GM18511 (cell line): ENCODE measurements around the gene PRKAG3.

ENCODE experiments used
- ATAC-seq: cut with Tn5 transposase; IDR thresholded peaks from one replicate; pipeline ENCODE4 v1.9.1; 2021; ENCODE audit warnings: mild to moderate bottlenecking, moderate library complexity; ENCODE audit not compliant: unreplicated experiment

Gene PRKAG3

DNA sequence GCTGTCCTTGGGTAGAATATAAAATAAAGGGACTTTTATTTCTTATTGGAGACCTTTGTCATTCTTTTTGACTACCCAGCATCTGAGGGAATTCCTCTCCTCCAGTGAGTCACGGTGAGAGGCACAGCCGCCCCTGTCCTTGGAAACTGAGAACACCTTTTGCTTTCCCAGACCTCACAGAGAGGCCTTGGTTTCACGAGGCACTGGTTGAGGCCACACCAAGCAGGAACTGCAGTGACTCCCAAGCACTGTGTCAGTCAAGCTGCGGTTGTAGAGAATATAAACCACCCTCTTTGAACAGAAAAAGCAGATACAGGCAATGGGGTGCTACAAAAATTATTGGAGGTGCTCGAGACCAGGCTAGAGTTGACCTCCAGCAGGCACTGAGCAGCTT lies 16.4 kb downstream of the PRKAG3 start:
- ATAC-seq = no peak

DNA sequence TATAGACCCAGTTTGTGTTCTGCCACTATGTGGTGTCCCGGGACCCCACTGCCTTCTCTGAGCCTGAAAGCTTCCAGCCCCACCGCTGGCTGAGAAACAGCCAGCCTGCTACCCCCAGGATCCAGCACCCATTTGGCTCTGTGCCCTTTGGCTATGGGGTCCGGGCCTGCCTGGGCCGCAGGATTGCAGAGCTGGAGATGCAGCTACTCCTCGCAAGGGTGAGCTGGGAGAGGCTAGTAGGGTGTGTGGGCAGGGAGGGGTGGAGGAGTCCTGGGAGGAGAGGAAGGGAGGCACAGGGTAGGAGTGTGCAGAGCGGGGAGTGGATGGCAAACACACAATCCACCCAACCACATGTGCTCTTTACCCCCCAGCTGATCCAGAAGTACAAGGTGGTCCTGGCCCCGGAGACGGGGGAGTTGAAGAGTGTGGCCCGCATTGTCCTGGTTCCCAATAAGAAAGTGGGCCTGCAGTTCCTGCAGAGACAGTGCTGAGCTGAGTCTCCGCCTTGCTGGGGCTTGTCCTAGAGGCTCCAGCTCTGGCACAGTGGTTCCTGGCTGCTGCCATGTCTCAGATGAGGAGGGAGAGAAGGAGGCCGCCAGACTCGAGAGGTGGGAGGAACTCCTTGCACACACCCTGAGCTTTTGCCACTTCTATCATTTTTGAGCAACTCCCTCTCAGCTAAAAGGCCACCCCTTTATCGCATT lies 16.9 kb downstream of the PRKAG3 start:
- no peak for ATAC-seq

DNA sequence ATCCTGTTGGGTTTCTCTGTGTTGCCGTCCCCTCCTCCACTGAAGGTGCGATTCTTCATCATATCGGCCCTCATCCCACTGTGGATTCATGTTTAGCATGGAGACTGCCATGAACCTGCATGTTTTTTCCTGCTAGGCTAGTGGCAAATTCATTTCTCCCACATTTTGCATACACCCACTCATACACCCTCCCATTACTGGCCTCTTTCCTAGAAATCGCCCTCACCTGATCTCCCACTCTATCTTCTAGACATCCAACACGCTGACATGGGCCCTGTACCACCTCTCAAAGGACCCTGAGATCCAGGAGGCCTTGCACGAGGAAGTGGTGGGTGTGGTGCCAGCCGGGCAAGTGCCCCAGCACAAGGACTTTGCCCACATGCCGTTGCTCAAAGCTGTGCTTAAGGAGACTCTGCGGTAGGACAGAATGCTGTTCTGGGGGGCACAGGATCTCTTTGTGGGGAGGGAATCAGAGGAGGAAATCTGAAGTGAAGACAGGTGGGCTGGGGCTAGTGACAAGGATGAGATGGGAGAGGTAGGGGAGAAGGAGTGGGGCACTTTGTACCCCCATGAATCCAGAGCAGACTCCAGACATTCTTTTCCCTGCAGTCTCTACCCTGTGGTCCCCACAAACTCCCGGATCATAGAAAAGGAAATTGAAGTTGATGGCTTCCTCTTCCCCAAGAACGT lies 17.7 kb downstream of the PRKAG3 start:
- ATAC-seq = no peak

DNA sequence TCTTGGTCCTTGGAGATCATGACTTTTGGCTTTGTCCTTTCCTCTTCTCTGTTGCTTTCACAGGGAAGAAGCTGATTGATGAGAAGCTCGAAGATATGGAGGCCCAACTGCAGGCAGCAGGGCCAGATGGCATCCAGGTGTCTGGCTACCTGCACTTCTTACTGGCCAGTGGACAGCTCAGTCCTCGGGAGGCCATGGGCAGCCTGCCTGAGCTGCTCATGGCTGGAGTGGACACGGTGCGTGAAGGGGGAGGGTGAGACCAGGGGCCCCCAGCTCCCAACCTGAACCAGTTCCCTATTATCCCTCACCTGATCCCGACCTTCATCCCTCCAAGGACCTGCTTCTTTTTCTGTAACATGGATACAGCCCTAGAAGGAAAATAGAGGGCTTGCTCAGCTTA lies 18.7 kb downstream of the PRKAG3 start:
- no peak for ATAC-seq

DNA sequence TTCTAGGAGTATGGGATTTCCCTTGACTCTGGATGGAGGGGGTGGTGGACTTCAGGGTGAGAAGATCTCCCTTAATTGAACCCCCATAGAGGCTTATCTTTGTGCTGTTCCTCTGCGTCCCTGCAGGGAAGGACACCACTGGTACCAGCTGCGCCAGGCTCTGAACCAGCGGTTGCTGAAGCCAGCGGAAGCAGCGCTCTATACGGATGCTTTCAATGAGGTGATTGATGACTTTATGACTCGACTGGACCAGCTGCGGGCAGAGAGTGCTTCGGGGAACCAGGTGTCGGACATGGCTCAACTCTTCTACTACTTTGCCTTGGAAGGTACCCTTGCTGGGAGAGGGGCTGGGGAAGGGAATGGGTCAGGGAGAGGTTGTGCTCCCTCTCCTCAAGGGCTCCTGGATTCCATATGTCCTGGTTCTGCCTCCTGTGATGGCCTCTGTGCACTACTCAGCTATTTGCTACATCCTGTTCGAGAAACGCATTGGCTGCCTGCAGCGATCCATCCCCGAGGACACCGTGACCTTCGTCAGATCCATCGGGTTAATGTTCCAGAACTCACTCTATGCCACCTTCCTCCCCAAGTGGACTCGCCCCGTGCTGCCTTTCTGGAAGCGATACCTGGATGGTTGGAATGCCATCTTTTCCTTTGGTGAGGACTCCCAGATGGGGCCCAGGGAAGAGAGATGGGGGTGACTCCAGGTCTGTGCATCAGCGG lies 19.3 kb downstream of the PRKAG3 start:
- ATAC-seq = no peak

DNA sequence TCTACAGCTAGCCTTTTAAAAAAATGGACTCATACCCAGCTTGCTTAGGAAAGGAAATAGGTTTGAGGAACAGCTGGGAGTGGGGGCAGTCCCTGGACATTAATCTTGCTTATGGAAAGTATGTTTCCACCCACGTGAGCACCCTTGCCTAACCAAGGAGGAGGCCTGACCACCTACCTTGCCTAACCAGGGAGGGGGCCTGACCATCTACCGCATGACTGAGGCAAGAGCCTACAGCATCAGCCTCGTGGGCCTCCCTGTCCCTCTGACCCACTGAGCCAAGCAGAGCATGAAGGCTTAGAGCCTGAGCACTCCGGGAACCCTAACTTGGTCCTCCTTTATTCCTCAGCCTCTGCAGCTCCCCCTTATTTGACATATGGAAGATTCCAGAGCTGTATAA lies 20.2 kb downstream of the PRKAG3 start:
- ATAC-seq = no peak

DNA sequence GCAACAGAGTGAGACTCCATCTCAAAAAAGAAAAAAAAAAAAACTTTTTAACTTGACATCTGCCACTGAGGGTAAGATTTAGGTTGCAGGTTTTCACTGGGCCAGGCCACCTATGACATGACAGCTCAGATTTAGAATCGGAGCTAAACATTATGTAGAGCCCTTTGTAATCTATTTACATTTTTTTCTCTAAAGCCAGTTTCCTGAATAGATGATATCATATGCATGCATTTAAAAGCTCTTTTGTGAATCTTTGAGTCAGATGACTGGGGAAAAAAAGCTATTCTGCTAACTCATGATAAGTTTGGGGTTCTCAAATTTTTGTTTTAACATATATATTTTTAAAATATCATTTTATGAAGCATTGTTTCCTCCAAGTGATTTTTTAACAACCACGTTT lies 21.3 kb downstream of the PRKAG3 start:
- ATAC-seq = no peak

DNA sequence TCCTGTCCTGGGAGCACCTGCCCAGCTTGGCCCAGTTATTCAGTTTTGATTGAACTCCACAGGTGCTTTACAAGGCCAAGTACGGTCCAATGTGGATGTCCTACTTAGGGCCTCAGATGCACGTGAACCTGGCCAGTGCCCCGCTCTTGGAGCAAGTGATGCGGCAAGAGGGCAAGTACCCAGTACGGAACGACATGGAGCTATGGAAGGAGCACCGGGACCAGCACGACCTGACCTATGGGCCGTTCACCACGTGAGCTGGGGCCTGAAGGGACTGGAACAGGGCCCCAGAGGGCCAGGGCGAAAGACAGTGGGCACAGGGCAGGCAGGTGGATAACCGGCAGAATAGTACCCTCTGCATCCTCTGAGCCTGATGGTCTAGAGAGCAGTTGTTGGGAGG lies 22.1 kb downstream of the PRKAG3 start:
- ATAC-seq = no peak

DNA sequence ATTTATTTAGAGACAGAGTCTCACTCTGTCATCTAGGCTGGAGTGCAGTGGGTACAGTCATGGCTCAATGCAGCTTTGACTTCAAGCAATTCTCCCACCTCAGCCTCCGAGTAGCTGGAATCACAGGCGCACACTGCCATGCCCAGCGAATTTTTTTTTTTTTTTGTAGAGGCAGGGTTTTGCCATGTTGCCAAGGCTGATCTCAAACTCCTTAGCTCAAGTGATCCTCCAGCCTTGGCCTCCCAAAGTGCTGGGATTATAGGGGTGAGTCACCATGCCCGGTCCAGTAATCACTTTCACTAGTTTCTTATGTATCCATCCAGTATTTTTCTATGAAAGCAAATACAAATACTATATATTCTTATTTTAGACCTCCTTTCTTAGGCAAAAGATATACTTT lies 24.0 kb downstream of the PRKAG3 start:
- ATAC-seq = no peak

DNA sequence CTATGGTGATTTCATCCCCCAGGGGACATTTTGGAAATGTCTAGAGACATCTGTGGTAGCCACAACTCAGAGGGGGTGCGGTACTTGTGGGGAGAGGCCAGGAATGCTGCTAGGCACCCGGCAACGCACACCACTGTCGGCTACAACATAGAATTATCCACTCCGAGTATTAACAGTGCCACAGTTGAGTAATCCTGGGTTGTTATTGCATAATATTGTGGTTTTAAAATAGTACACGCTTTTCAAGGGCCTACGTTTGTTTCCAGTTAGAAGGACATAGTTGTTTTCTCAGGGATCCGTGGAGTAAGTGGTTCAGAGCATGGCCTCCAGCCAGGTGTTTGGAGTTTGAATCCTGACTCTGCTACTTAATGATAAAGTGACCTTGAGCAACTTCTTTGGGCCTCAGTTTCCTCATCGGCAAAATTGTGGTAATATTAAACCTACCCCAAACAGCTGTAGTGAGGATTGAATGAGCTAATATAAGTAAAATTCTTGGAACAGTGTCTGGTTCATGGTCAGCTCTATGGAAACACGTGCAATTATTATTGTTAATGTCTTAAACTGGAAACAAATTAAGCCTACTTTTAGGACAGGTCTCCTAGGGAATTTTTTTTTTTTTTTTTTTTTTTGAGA lies 25.1 kb downstream of the PRKAG3 start:
- peak; percentile 60 for ATAC-seq

DNA sequence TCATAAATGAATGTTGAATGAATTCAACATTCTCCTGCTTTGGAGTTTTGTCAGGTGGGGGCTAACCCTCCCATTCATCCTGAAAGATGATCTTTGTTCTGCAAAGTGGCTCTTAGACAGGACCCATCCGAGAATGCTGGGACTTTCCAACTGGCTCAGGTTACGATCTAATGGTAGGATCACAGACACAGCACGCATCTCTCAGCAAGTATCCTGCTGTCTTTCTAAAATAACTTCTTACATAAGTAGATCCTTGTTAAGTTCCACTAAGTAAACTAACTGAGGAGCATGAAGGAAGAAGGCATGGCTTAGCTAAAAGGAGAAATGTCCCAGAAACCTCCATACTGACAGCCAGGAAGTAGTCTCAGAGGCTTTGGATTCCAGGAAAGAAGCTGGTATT lies 26.0 kb downstream of the PRKAG3 start:
- no peak for ATAC-seq

DNA sequence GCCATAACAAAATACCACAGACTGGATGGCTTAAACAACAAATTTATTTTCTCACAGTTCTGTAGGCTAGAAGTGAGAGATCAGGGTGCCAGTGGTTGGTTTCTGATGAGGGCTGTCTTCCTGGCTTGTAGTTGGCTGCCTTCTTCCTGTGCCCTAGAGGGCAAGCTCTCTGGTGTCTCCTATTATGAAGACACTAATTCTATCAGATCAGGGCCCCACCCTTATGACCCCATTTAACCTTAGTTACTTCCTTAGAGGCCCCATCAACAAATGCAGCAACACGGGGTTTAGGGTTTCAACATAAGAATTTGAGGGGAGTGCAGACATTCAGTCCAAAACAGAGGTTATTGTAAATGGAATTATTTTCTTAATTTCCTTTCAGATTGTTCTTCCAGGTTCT lies 26.8 kb downstream of the PRKAG3 start:
- ATAC-seq = no peak

DNA sequence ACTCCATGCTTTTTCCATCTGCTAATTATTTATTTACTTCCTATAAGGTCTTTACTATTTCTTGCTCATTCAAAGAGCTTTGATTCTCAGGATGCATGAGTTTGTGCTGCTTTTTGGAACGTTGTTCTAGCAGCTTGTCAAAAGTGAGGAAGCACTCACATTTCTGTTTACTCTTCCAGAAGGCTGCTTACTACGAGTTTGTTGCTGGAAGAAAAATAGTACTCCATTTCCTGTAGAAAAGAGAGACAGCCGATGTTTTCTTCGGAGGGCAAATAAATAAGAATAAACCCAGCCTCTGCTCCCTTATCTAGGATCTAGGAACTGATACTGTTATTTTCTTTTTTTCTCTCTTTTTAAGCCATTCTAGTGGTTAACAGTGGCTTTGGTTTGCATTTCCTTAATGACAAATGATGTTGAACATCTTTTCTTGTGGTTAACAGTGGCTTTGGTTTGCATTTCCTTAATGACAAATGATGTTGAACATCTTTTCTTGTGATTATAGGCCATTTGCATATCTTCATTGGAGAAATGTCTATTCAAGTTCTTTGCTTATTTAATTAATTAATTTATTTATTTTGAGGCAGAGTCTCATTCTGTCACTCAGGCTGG lies 29.1 kb downstream of the PRKAG3 start:
- no peak for ATAC-seq

DNA sequence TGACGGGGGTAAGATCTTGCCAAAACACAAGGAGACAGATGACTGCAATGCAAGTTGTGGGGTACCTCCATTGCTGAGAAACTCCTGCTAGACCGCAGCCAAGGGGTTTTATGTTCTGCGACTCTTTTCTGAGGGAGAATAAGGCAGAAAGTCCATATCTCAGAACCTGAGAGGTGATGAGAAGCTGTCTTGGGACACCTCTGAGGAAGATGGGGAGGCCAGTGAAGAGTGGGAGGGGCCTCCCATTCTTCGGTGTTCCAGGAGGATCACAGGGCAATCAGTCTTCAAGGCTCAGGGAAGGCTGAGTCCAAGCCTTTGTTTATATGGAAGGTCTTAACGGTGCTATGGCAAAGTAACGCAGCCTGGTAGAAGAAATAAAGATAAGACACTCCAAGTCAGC lies 31.6 kb downstream of the PRKAG3 start:
- ATAC-seq = no peak

DNA sequence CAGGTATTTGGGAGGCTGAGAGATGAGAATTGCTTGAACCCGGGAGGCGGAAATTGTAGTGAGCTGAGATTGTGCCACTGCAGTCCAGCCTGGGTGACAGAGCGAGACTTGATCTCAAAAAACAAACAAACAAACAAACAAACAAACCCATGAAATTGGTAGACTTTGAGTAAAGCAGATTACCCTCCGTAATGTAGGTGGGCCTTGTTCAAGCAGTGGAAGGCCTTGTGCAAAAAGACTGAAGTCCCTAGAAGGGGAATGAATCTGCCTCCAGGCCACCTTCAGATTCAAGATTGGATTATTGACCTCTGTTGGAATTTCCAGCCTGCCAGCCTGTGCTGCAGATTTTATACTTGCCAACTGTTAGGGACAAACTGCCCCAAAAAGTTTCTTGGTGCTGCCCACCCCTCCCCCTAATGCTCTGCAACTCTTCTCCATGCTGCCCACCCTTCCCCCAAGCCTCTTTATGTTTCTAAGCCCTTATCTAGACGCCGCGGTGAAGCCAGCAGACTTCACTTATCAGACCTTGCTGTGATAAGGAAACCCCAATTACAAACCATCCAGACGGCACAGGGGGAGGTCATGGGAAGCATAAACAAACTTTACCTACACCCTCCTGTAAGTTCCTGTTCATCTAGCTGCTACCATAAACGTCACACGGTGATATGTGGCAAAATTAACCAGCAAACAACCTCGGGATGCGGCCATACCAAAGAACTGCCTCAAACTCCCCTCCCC lies 32.7 kb downstream of the PRKAG3 start:
- ATAC-seq = no peak

DNA sequence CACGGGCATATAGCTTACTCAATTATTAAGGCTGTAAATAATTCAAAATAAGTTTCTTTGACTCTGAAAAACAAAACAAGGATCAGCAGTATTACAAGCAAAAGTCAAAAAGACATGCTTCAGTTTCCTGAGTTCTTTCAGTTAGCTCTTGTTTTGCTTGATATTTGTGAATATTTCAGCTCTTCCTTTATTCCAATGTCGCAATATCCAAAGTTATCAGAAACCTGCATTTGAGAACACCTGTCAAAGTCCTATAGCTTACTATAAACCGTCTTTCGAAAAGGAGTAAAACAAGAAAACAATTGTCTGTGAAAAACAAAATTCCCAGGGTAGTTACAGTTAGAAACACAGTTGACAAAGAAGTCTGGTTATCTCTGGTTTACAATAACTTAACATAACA lies 34.9 kb downstream of the PRKAG3 start:
- no peak for ATAC-seq

DNA sequence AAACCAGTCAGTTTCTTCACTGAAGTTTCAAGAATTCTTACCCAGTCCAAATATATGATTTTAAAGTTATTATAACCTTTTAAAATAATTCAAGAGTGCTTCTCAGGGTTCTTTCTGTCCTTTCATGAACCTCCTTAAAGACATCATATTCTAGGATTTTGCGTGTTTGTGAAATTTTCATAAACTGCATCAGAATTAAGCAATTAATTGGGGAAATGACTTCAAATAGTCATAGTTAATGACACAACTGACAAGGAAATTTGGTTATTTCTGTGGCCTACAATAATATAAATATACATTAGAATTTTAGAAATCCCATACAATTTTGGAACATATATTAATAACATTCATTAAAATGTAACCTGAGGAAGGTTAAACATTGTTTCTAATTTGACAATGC lies 39.2 kb downstream of the PRKAG3 start:
- no peak for ATAC-seq

DNA sequence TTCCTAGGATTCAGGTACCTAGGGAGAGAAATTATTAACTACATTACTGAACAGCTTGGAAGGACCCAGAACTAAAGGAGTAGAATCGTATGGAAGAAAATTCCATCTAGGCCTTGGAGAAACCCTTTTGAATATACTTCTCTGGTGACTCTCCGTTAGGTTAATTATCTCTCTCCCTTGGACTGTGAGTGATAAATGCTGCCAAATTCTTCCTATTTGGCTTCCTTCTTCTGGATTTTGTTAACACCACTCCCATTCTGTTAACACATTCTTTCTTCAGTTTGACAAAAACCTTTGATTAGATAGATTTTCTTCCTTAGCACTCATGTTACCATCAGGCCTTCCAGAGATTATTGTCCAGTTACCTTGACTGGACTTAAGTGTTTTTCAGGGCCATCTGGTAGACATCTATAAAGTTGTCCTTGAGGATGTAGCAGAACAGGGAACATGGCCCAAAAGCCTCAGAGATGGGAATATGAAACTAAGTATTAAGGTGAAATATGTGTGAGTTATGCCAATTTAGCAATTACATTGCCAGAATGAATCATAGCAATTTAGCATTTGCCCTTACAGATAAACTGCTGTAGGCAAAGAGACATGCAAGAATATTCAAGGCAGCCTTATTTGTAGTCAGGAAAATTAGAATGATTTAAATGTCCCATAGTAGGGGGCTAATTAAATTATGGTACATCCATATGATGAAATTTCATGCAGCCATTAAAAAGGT lies 42.9 kb downstream of the PRKAG3 start:
- ATAC-seq = no peak

DNA sequence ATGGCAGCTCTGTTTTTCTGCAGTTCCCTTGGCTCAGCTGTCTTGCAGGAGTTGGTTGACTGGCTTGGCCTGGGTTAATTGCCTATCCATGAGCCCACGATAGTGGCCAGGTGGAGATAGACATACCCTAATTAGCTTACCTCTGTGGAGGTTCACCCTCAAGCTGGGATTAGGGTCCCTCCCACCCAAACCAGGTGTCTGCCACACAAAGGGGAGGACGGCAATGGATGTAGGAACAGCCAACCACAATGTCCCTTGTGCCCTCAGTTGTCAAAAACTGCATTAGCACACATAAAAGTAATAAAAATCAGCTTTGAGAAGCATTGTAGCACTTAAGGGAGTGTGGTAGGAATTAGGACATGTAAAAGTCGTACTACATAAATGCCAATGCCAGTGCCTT lies 45.5 kb downstream of the PRKAG3 start:
- no peak for ATAC-seq

DNA sequence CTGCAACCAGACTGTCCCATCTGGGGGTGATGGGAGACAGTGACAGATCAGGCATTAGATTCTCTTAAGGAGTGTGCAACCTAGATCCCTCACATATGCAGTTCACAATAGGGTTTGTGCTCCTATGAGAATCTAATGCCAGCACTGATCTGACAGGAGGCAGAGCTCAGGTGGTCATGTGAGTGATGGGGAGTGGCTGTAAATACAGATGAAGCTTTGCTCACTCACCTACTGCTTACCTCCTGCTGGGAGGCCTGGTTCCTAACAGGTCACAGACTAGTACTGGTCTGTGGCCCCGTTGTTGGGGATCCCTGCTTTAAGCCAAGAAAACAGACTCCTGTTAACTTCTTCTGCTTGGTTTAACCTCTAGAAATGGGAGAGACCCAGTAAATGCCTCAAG lies 46.5 kb downstream of the PRKAG3 start:
- no peak for ATAC-seq
